Measurements from ENCODE around the gene MEF2C. TPM values are rescaled to one million over a fixed set of nuclear protein-coding genes. Genes with fewer than 3 reads are reported as not detected.
A peak's percentile ranks its signal among the peaks of the same experiment; 100 is the strongest.

MEF2C gene
- total and polyA plus RNA-seq, 8 donors = 3.0 to 48.1 (median 14.6) TPM

GRCh38 chr5:88818296-88818695, 64.7 kb downstream of the MEF2C start:
- Histone ChIP-seq H3K36me3 (peaks cover 0 to 5% (median 2%) of the 10 kb centered on the region in 4 donors), H3K27ac (no peak overlapping the region), H3K27me3 (no peaks in the 10 kb centered on the region), H3K4me3 (no peak overlapping the region), H3K9me3 (no peaks in the 10 kb centered on the region), H3K4me1 (peaks cover 0 to 6% (median 0%) of the 10 kb centered on the region in 4 donors)
- intact Hi-C loops (cut with DNase I; ENCODE audit: low total_unique reads) = no loop called here
- 61 to 78% (median 69%) methylated on average over 4 of the region's 4 CpGs for WGBS, 5 donors
- TF ChIP-seq POLR2A (IDR thresholded peaks at IDR 0.05) (no peak), CTCF (IDR thresholded peaks at IDR 0.05) (no peak), EP300 (IDR thresholded peaks at IDR 0.05) (no peak), POLR2AphosphoS5 (IDR thresholded peaks at IDR 0.05) (no peak)
- no peak for DNase-seq

GRCh38 chr5:88816195-88816594, 66.8 kb downstream of the MEF2C start:
- intact Hi-C loops (cut with DNase I; ENCODE audit: low total_unique reads) = no loop called here

GRCh38 chr5:88815050-88815789, 67.8 kb downstream of the MEF2C start:
- H3K9me3 ChIP-seq = no peaks in the 10 kb centered on the region
- no peak for DNase-seq
- no peaks in the 10 kb centered on the region for H3K36me3 ChIP-seq
- H3K4me3 ChIP-seq = no peak overlapping the region
- no peaks in the 10 kb centered on the region for H3K27me3 ChIP-seq
- intact Hi-C loops (cut with DNase I; ENCODE audit: low total_unique reads) = no loop called here
- TF ChIP-seq EP300 (IDR thresholded peaks at IDR 0.05) (no peak), CTCF (IDR thresholded peaks at IDR 0.05) (no peak), POLR2A (IDR thresholded peaks at IDR 0.05) (no peak), POLR2AphosphoS5 (IDR thresholded peaks at IDR 0.05) (no peak)
- peak overlapping the region in 1 of 5 donors; percentile 39 for H3K27ac ChIP-seq
- peaks cover 0 to 6% (median 2%) of the 10 kb centered on the region in 4 donors for H3K4me1 ChIP-seq

More at GRCh38 chr5:88816195-88816594, 66.8 kb downstream of the MEF2C start:
- Histone ChIP-seq H3K36me3 (no peaks in the 10 kb centered on the region), H3K9me3 (no peaks in the 10 kb centered on the region), H3K27ac (peak overlapping the region in 1 of 5 donors; percentile 39), H3K4me3 (no peak overlapping the region), H3K27me3 (no peaks in the 10 kb centered on the region), H3K4me1 (peaks cover 0 to 6% (median 2%) of the 10 kb centered on the region in 4 donors)
- no peak for DNase-seq
- 70 to 94% (median 86%) methylated on average over 2 of the region's 2 CpGs for whole genome bisulfite sequencing, 5 donors
- TF ChIP-seq EP300 (IDR thresholded peaks at IDR 0.05) (no peak), POLR2A (IDR thresholded peaks at IDR 0.05) (no peak), CTCF (IDR thresholded peaks at IDR 0.05) (no peak), POLR2AphosphoS5 (IDR thresholded peaks at IDR 0.05) (no peak)

GRCh38 chr5:88813805-88814575, 69.0 kb downstream of the MEF2C start:
- TF ChIP-seq CTCF (IDR thresholded peaks at IDR 0.05) = no peak
- TF ChIP-seq POLR2A (IDR thresholded peaks at IDR 0.05) = no peak
- TF ChIP-seq POLR2AphosphoS5 (IDR thresholded peaks at IDR 0.05) = no peak
- no peak for TF ChIP-seq EP300 (IDR thresholded peaks at IDR 0.05)
- no peak for DNase-seq
- Histone ChIP-seq H3K9me3 (no peaks in the 10 kb centered on the region), H3K27me3 (no peaks in the 10 kb centered on the region), H3K27ac (peak overlapping the region in 2 of 5 donors; percentile 3 to 38), H3K4me1 (peaks cover 0 to 6% (median 2%) of the 10 kb centered on the region in 4 donors), H3K4me3 (no peak overlapping the region), H3K36me3 (no peaks in the 10 kb centered on the region)
- intact Hi-C loops (cut with DNase I; ENCODE audit: low total_unique reads) = no loop called here
- WGBS, 5 donors = 70 to 85% (median 82%) methylated on average over 17 of the region's 17 CpGs

Data from stomach (tissue), 9 donors.